Epithelial cell of prostate (primary cell): ENCODE results near the gene CST7.

Experiments used
- DNase-seq: peaks from one replicate; pipeline ENCODE4 v3.0.0-alpha.2; 2011; ENCODE audit warnings: low read depth, low spot score
- H3K27ac ChIP-seq: fragments of 450-650 bp; 2 replicates; pipeline ENCODE4 v1.5.1; 2017; ENCODE audit warnings: mild to moderate bottlenecking

The CST7 gene

DNA sequence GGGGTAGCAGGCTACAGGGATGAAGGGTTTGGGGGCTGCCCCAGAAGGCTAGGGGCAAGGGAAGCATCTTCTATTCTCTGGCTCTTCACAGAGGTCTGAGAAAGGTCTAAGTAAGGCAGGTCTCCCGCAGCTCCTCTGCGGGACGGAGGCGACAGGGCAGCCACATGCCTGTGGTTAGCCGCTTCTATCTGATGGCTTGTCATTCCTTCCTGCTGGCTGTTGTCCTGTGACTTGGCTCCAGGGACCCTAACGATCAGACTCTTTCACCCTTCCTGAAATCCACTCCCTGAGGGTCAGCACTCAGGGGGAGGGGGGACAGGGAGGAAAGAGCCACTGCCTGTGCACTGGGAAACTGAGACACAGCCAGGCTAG, 673 bp downstream of the CST7 start:
- H3K27ac ChIP-seq, result no peak overlapping the region
- DNase-seq, result no peak

- no peak overlapping the region for H3K27ac ChIP-seq
- no peak for DNase-seq
These were observed 1.2 kb downstream of the CST7 start for GRCh38 chr20:24950128-24950835.

DNA sequence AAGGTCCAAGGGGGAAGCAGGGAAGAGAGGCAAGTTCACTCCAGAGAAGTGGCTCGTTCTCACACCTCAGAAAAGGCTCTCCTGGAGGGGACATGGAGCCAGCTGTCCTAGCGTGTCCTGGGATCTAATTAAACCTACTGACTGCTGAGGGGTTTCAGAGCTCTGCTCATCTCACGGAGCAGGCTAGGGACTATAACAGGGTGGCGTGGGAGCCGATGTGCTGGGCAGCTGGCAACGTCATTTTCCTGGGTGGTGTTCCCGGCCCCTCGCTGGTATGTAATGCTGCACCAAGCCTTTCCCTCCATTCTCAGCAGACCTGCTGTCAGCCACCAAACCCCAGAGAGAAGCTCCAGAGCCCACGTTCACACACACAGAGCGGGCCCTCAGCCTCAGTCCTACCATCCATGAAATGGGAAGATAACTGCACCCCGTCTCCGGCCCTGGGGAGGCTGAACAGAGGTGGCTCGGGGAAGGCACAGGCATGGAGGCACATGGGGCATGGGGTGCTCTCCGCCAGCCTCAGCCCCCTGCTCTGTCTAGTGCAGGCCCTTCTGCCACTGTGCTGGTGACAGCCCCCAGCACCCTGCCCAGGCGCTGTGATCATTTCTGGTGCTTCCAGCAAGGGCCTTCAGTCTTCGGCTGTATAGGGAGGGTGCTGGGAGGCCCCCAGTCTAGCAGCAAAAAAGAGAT, 1.9 kb downstream of the CST7 start:
- DNase-seq, result no peak
- no peak overlapping the region for H3K27ac ChIP-seq

DNA sequence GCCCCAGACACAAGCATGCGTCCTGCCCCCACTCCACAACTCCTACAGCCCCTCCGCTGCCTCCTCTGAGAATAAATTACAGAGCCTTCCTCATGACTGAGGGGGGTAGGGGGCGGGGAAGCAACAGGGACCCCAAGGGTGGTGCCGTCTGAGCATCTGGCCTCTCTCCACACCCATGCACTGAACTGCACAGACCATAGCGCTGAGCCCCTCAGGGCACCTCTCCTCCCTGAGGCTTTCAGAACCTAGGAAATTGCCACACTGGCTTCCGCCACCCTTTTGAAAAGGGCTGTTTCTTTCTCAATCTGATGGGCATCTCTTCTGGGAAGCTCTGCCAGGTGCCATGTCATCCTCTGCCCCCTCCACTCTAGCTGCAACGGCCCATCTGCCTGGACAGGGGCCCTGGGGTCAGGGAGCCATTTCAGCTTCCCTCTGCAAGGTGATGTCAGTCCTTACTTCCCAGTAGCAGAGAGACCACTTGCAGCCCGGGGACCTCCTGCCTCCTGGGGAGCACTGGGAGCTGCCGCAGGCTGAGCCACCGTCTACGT, 2.5 kb downstream of the CST7 start:
- DNase-seq, result no peak
- no peak overlapping the region for H3K27ac ChIP-seq

DNA sequence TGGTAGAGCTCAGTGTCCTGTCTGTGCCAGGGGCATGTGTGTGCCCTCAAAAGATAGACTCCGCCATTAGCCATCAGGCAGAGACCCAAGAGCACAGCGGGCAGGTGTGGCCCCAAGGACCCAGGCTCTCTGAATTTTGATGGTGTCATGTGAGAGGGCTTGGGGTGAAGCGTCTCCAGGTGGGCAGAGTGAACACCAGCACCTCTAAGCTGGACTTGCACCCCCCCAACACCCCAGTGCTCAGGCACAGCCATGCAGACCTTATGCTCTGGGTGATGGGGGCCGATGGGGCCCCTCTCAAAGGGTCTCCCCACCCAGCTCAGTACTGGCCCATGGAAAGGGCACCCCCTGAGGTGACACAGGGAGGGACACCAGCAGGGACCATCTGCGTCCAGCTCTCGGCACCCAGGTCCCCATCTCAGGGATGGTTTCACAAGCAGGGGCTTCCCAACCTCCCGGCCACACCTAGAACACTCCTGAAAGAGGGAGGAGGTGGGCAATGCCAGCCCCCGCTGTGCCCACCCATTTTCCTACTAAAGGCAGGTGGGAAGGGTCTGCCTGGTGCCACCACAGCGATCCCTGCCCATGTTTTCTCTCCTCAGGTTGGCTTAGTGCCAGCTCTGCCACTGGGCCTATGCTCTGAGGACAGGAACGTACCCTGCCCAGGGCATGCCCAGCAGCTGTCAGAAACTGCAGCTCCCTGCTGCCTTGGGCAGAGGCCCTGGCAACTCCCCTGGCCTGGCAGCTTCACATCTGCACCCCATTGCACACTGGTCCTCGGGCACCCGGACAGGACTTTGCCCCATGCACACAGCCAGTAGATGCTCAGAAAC, 3.5 kb downstream of the CST7 start:
- no peak overlapping the region for H3K27ac ChIP-seq
- DNase-seq, result no peak

DNA sequence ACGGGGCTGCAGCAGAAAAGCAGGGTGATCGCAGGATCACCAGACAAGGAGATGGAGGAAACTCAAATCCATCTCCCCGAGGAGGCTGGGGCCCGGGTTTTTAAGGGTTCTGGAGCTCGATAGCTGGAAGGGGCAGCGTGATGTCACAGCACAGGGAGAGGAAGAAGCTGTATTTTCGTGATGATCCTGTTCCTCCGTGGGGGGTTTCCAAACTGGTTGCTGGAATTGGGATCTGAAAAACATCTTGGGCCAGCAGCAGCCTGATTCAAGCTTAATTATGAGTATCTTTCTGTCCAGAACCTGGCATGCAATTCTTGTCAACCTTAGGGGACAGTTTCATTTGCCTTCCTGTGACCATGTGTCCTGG, 4.1 kb downstream of the CST7 start:
- H3K27ac ChIP-seq, result no peak overlapping the region
- DNase-seq, result no peak

DNA sequence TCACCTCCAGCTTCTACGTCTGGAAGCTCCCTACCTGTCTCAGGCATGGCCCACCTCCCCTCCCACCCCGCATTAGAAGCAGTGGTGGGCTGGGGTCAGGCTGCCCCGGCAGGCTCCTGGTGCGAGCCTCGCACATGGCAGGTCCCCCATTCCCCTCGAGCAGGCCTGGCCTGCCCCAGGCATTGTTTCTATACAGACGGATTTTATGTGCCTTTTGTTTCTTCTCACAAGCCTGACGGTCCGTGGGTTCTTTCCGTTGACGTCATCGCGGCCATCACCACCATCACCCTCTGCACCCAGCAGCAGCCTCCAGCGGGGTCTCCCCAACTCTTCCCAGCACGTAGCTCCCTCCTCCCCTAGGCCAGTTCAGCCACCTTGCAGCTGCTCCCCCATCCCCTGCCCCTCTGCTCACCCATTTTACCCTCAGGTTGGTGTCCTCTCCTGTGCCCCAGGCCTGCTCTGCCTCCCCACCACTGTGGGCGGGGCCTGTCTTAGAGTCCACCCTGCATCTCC, 4.6 kb downstream of the CST7 start:
- no peak overlapping the region for H3K27ac ChIP-seq

DNA sequence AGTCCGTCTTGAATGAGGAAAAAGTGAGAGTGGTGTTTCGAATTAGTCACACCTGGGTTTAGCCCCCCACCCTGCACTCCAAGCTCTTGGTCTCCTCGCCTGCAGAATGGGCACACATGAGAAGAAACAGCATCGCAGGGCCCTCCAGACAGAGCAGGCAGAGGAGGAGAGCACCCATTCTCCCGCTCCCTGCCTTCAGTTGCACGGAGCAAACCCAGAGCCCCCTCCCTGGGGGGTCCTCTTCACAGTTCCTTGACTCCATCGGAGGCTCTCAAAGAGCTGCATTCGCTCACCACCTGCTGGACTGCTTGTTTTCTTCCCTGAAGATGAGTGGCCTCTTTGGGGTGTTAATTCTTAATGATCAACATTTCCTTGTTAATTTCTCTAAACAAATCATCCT, 5.1 kb downstream of the CST7 start:
- DNase-seq, result no peak

More for the DNA sequence above, 4.6 kb downstream of the CST7 start:
- no peak for DNase-seq

GRCh38 chr20:24954566-24954965, 5.5 kb downstream of the CST7 start:
- H3K27ac ChIP-seq, result no peak overlapping the region
- no peak for DNase-seq

More for the DNA sequence above, 5.1 kb downstream of the CST7 start:
- H3K27ac ChIP-seq, result no peak overlapping the region

DNA sequence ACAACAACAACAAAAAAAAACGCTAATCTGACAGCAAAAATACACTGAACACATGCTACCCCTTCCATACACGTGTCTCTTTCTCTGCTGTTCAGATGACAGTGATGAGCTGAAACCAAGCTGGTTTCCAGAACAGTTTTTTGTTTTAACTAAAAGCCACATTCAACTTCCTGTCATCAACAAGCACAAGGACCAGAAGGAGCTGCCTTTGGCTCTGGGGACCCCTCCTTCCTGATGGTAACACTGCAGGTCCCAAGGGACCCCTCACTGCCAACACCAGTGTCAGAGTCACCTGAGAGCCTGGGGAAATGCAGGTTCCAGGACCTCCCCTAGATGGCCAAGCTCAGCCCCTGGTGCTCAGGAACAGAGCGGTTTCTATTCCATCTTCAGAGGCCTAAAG, 6.0 kb downstream of the CST7 start:
- DNase-seq, result no peak
- no peak overlapping the region for H3K27ac ChIP-seq

GRCh38 chr20:24956001-24956841, 7.2 kb downstream of the CST7 start:
- no peak for DNase-seq
- H3K27ac ChIP-seq, result no peak overlapping the region

DNA sequence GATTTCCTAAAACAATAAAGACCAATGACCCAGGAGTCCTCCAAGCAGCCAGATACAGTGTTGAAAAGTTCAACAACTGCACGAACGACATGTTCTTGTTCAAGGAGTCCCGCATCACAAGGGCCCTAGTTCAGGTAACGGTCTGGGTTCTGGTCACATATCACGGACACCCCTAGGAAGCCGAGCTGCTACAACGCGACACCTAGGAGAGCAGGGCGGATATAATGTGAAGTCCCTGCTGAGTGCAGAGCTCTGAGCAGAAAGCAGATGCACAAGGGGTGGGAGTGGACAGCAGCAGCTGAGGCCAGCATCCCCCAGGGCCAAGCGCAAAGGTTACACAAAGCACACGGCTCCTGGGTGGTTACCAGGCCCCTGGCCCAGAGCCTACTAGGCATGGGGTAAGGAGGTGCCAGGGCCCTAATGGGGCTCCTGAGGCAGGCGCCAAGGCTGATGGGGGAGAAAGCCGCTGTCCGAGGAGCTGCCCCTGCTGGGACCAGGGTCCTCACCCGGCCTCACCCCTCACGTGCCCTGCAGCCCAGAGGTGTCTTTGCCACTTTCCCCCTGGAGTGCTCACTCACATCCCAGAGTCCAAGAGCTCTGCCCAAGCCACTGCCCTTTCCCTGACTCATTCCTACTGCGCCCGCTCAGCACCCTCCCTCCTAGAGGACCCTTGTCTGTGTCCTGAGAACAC, 8.4 kb downstream of the CST7 start:
- no peak for DNase-seq
- H3K27ac ChIP-seq, result no peak overlapping the region

DNA sequence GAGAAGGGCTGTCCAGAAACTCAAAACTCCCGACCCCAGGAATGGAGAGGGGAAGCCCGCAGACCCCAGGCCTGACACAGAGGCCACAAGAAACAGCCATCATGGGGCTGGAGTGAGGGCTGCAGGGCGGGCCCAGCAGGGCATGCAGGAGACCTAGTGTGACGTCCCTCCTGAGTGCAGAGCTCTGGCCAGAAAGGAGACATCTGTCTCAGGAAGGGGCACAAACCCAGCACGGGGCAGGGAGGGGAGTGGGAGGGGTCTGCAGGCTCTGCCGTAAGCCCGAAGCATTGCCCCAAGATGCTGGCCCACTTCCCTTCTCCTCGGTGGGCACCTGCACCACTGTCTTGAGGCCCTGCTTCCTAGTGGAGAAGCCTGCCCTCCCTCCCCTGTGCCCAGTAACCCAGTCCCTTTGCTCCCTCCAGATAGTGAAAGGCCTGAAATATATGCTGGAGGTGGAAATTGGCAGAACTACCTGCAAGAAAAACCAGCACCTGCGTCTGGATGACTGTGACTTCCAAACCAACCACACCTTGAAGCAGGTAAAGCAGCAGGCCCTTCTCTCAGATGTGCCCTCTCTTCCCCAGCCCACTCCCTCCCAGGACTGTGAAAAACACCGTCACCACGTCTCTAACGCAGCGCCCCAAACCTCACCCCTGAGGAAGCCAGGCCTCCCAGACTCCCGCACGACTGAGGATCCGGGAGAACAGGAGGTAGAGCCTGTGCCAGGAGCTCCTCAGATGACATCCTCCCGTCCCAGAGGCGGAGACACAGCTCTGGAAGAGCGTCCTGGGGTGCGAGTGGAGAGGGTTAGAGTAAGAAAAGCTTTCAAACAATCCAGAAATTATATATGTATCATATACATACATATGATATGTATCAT, 9.7 kb downstream of the CST7 start:
- H3K27ac ChIP-seq, result no peak overlapping the region
- no peak for DNase-seq

DNA sequence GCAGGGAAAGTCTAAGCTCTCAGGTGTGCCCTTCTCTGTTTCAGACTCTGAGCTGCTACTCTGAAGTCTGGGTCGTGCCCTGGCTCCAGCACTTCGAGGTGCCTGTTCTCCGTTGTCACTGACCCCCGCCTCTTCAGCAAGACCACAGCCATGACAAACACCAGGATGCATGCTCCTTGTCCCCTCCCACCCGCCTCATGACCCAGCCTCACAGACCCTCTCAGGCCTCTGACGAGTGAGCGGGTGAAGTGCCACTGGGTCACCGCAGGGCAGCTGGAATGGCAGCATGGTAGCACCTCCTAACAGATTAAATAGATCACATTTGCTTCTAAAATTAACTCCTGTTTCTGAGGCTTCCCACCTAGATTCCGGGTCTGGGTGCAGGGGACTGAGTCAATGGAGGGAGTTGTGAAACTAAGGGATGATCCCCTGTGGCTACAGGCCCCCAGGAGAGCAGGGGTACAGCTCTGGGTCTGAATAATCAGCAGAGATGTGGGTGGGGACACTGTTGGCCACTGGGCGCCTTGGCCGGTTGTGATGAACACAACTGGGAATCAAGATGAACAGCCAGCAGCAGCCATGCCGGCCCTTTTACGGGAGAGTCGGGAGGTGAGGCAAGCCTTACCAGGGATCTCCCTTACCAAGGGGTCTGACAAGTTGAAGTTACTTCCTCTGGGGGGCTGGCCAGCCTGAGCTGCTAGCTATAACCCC, 10.7 kb downstream of the CST7 start:
- H3K27ac ChIP-seq, result no peak overlapping the region
- DNase-seq, result no peak

GRCh38 chr20:24960302-24960801, 11.3 kb downstream of the CST7 start:
- no peak overlapping the region for H3K27ac ChIP-seq
- no peak for DNase-seq

- no peak overlapping the region for H3K27ac ChIP-seq
- DNase-seq, result no peak
These were observed 11.8 kb downstream of the CST7 start for GRCh38 chr20:24960861-24961260.

DNA sequence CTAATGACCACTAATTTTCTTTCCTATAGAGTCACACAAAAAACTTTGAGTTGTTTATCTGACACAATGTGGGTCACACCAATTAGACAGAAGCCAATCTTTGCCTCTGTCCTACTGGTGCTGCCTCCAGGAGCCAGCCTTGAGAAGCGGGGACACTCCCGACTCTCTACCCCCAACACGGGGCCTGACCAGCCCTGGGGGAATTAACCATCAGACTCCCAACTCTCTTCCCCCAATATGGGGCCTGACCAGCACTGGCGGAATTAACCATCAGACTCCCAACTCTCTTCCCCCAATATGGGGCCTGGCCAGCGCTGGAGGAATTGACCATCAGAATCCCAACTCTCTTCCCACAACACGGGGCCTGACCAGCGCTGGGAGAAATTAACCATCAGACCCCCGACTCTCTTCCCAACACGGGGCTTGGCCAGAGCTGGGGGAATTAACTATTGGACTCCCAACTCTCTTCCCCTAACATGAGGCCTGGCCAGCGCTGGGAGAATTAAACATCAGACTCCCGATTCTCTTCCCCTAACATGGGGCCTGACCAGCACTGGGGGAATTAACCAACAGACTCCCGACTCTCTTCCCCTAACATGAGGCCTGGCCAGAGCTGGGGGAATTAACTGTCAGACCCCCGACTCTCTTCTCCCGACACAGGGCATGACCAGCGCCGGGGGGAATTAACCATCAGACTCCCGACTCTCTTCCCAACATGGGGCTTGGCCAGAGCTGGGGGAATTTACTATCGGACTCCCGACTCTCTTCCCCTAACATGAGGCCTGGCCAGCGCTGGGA, 12.5 kb downstream of the CST7 start:
- no peak overlapping the region for H3K27ac ChIP-seq

More for the DNA sequence above, 12.5 kb downstream of the CST7 start:
- DNase-seq, result no peak
